Camera-type eye (tissue), 1 donor: Measurements from ENCODE around the gene HTN1. TPM values are rescaled to one million over a fixed set of nuclear protein-coding genes. Genes with fewer than 3 reads are reported as not detected.

ENCODE experiments used
- total RNA-seq: library from RNA; depleted of rRNA; stranded (reverse); fragments of >200 nt; gene quantifications from one replicate; pipeline ENCODE4 v1.2.3, GENCODE V29; 2014

The HTN1 gene
- not detected for total RNA-seq

GRCh38 chr4:70050138-70050537 is at the start of gene HTN1:
Gene HTN1, plus strand, starts transcription at chr4:70050438. Its CDS starts 2,639 bp downstream, at chr4:70053077.

GRCh38 chr4:70028159-70028558 is 22.1 kb upstream of the HTN1 start, which contains the start of gene HTN3:
Gene HTN3, plus strand, starts transcription at chr4:70028459. Its CDS starts 2,282 bp downstream, at chr4:70030741.

Other genes starting within 250 kb of the HTN1 start
- 35.0 TPM for gene SULT1E1, start 190.3 kb upstream of the HTN1 start, total RNA-seq
- gene CSN1S1, start 119.4 kb upstream of the HTN1 start, total RNA-seq = not detected
- gene CSN2, start 84.7 kb upstream of the HTN1 start, total RNA-seq = not detected
- not detected for gene STATH, start 54.5 kb upstream of the HTN1 start, total RNA-seq
- not detected for gene HTN3, start 22.0 kb upstream of the HTN1 start, total RNA-seq
- gene PRR27, start 103.8 kb downstream of the HTN1 start, total RNA-seq = 0.22 TPM
- not detected for gene ODAM, start 145.3 kb downstream of the HTN1 start, total RNA-seq
- gene FDCSP, start 175.7 kb downstream of the HTN1 start, total RNA-seq = not detected
- not detected for gene CSN3, start 192.2 kb downstream of the HTN1 start, total RNA-seq